Ectodermal cell (in vitro differentiated cells): ENCODE measurements around the gene C9orf152.

Source experiments
- H3K27ac ChIP-seq: 2 replicates; pipeline ENCODE4 v1.7.0; 2013; ENCODE audit warnings: mild to moderate bottlenecking, low read depth, low read length; ENCODE audit not compliant: insufficient read depth, poor library complexity, severe bottlenecking
- H3K27me3 ChIP-seq: 2 replicates; pipeline ENCODE4 v1.7.0; 2013; ENCODE audit warnings: mild to moderate bottlenecking, low read length; ENCODE audit not compliant: insufficient read depth, control insufficient read depth, poor library complexity, severe bottlenecking
- H3K36me3 ChIP-seq: one replicate; pipeline ENCODE4 v1.7.0; 2013; ENCODE audit warnings: low read length; ENCODE audit not compliant: control insufficient read depth, insufficient read depth
- H3K4me1 ChIP-seq: one replicate; pipeline ENCODE4 v1.7.0; 2013; ENCODE audit warnings: low read length; ENCODE audit not compliant: control insufficient read depth, insufficient read depth
- H3K4me3 ChIP-seq: 2 replicates; pipeline ENCODE4 v1.7.0; 2013; ENCODE audit warnings: low read depth, low read length, control low read depth; ENCODE audit not compliant: insufficient read depth
- H3K9me3 ChIP-seq: 2 replicates; pipeline ENCODE4 v1.7.0; 2013; ENCODE audit warnings: mild to moderate bottlenecking, low read length, moderate library complexity; ENCODE audit not compliant: control insufficient read depth
- WGBS, 2 experiments: methylation state at CpG; one replicate each; pipeline ENCODE4 v1.1.7; 2013; ENCODE audit warnings: missing lambda C conversion rate in 2 of 2; 5-methylcytosine and 5-hydroxymethylcytosine counted together

The C9orf152 gene

GRCh38 chr9:110249603-110250002 lies 41.6 kb upstream of the C9orf152 start:
- no peaks in the 10 kb centered on the region for H3K27me3 ChIP-seq
- H3K9me3 ChIP-seq, result no peaks in the 10 kb centered on the region
- H3K4me3 ChIP-seq, result no peak overlapping the region
- no peaks in the 10 kb centered on the region for H3K4me1 ChIP-seq
- no peak overlapping the region for H3K27ac ChIP-seq
- peaks cover 8% of the 10 kb centered on the region for H3K36me3 ChIP-seq
- WGBS, 2 experiments, result 90 to 93% methylated on average over 4 of the region's 4 CpGs

DNA sequence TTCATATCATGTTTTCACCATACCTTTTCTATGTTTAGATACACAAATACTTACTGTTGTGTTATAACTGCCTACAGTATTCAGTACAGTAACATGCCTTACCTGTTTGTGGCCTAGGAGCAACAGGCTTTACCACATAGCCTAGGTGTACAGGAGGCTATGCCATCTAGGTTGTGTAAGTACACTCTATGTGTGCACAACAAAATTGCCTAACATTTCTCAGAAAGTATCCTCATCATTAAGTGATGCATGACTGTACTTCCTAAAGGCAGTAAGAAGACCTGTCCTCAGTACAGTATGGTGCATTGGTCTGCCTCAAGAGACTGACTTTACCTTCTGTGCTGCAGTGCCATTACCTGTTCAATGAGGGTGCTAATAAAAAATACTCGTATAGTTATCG lies 40.4 kb upstream of the C9orf152 start:
- H3K36me3 ChIP-seq, result peaks cover 8% of the 10 kb centered on the region
- WGBS, 2 experiments, result 78 to 82% methylated on average over 2 of the region's 2 CpGs

GRCh38 chr9:110246214-110246613 lies 38.3 kb upstream of the C9orf152 start:
- peaks cover 12% of the 10 kb centered on the region for H3K36me3 ChIP-seq
- no peak overlapping the region for H3K27ac ChIP-seq
- 95 to 97% methylated on average over 6 of the region's 6 CpGs for WGBS, 2 experiments
- H3K4me3 ChIP-seq, result no peak overlapping the region
- no peaks in the 10 kb centered on the region for H3K4me1 ChIP-seq
- no peaks in the 10 kb centered on the region for H3K27me3 ChIP-seq
- H3K9me3 ChIP-seq, result no peaks in the 10 kb centered on the region

More for the DNA sequence above, 40.4 kb upstream of the C9orf152 start:
- Histone ChIP-seq H3K4me3 (no peak overlapping the region), H3K27me3 (no peaks in the 10 kb centered on the region), H3K4me1 (no peaks in the 10 kb centered on the region), H3K9me3 (no peaks in the 10 kb centered on the region), H3K27ac (no peak overlapping the region)

GRCh38 chr9:110244616-110245015 lies 36.7 kb upstream of the C9orf152 start:
- Histone ChIP-seq H3K27ac (no peak overlapping the region), H3K27me3 (no peaks in the 10 kb centered on the region), H3K9me3 (no peaks in the 10 kb centered on the region), H3K4me3 (no peak overlapping the region), H3K4me1 (no peaks in the 10 kb centered on the region), H3K36me3 (peaks cover 10% of the 10 kb centered on the region)
- WGBS, 2 experiments, result 87 to 92% methylated on average over 2 to 3 of the region's 3 CpGs

- no peak overlapping the region for H3K27ac ChIP-seq
- 91 to 98% methylated on average over 1 of the region's 1 CpG for WGBS, 2 experiments
- H3K36me3 ChIP-seq, result peaks cover 4% of the 10 kb centered on the region
- no peak overlapping the region for H3K4me3 ChIP-seq
- H3K9me3 ChIP-seq, result no peaks in the 10 kb centered on the region
- H3K4me1 ChIP-seq, result no peaks in the 10 kb centered on the region
- H3K27me3 ChIP-seq, result no peaks in the 10 kb centered on the region
Observed at GRCh38 chr9:110241858-110242321, 33.9 kb upstream of the C9orf152 start.

GRCh38 chr9:110241260-110241857 lies 33.4 kb upstream of the C9orf152 start:
- WGBS, 2 experiments, result 82 to 94% methylated on average over 3 of the region's 3 CpGs
- no peak overlapping the region for H3K4me3 ChIP-seq
- no peaks in the 10 kb centered on the region for H3K4me1 ChIP-seq
- no peaks in the 10 kb centered on the region for H3K27me3 ChIP-seq
- H3K27ac ChIP-seq, result no peak overlapping the region
- H3K9me3 ChIP-seq, result no peaks in the 10 kb centered on the region
- peaks cover 4% of the 10 kb centered on the region for H3K36me3 ChIP-seq

DNA sequence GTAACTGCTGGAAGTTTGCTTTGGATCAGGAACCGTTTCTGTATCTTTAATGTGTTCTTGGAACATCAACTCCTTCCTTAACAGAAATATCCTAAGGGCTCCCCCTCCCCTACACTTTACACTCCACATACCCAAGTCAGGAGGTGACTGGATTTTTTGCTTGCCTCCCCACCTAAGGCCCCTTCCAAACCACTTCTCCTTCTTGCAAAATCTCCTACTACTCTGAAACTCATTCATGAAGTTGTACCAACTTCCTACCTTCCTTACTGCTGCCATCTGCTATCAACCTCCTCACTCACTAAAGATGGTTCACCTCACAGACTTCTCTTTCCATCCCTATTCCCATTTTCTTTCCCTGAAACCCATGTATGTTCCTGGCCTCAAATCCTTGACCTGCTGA lies 32.2 kb upstream of the C9orf152 start:
- no peaks in the 10 kb centered on the region for H3K27me3 ChIP-seq
- 92 to 94% methylated on average over 1 of the region's 1 CpG for WGBS, 2 experiments
- H3K27ac ChIP-seq, result no peak overlapping the region
- H3K4me1 ChIP-seq, result no peaks in the 10 kb centered on the region
- H3K9me3 ChIP-seq, result no peaks in the 10 kb centered on the region
- peaks cover 4% of the 10 kb centered on the region for H3K36me3 ChIP-seq
- H3K4me3 ChIP-seq, result no peak overlapping the region

DNA sequence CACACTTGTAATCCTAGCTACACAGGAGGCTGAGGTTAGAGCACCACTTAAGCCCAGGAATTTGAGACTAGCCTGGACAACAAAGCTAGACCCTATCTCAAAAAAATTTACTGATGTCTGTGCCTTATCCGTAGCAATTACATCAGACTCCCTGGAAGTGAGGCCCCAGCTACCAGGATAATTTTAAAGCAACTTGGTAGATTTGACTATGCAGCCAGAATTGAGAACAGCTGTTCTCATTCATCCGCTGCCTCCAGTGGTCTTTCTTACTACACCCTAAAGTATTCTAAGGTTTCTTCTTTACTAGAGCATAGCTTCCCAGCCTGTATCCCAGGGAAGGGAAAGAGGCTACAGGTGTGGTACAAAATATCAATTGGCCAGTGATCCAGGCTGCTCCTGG lies 20.4 kb upstream of the C9orf152 start:
- WGBS, 2 experiments, result 87 to 91% methylated on average over 2 of the region's 2 CpGs
- Histone ChIP-seq H3K4me3 (no peak overlapping the region), H3K27me3 (no peaks in the 10 kb centered on the region), H3K27ac (no peak overlapping the region), H3K36me3 (no peaks in the 10 kb centered on the region), H3K9me3 (no peaks in the 10 kb centered on the region), H3K4me1 (no peaks in the 10 kb centered on the region)

GRCh38 chr9:110224583-110224982 lies 16.6 kb upstream of the C9orf152 start:
- no peaks in the 10 kb centered on the region for H3K27me3 ChIP-seq
- WGBS, 2 experiments, result 43 to 63% methylated on average over 2 to 3 of the region's 3 CpGs
- no peak overlapping the region for H3K4me3 ChIP-seq
- H3K4me1 ChIP-seq, result no peaks in the 10 kb centered on the region
- no peak overlapping the region for H3K27ac ChIP-seq
- H3K9me3 ChIP-seq, result no peaks in the 10 kb centered on the region
- H3K36me3 ChIP-seq, result no peaks in the 10 kb centered on the region

- H3K27ac ChIP-seq, result no peak overlapping the region
- no peaks in the 10 kb centered on the region for H3K9me3 ChIP-seq
- 92 to 93% methylated on average over 3 of the region's 3 CpGs for WGBS, 2 experiments
- H3K27me3 ChIP-seq, result no peaks in the 10 kb centered on the region
- H3K4me3 ChIP-seq, result no peak overlapping the region
- H3K36me3 ChIP-seq, result no peaks in the 10 kb centered on the region
- no peaks in the 10 kb centered on the region for H3K4me1 ChIP-seq
Observed at GRCh38 chr9:110220809-110221208, 12.8 kb upstream of the C9orf152 start.
